Endodermal cell (in vitro differentiated cells): ENCODE measurements around the gene MAN2A2. TPM values are rescaled to one million over a fixed set of nuclear protein-coding genes. Genes with fewer than 3 reads are reported as not detected.

Source experiments
- DNase-seq: peaks from one replicate; pipeline ENCODE4 v3.0.0-alpha.2; 2017
- H3K27ac ChIP-seq: 2 replicates; pipeline ENCODE4 v1.5.1; 2013; ENCODE audit warnings: mild to moderate bottlenecking, low read depth, low read length, moderate library complexity
- H3K27me3 ChIP-seq: 2 replicates; pipeline ENCODE4 v1.6.1; 2013; ENCODE audit warnings: mild to moderate bottlenecking, low read length, moderate library complexity; ENCODE audit not compliant: insufficient read depth, control insufficient read depth, poor library complexity, severe bottlenecking
- H3K36me3 ChIP-seq: 2 replicates; pipeline ENCODE4 v1.7.0; 2013; ENCODE audit warnings: mild to moderate bottlenecking, low read length, moderate library complexity; ENCODE audit not compliant: control insufficient read depth, insufficient read depth
- H3K4me1 ChIP-seq: one replicate; pipeline ENCODE4 v1.7.0; 2013; ENCODE audit warnings: low read length; ENCODE audit not compliant: control insufficient read depth, insufficient read depth
- H3K4me3 ChIP-seq: 2 replicates; pipeline ENCODE4 v1.5.1; 2013; ENCODE audit warnings: mild to moderate bottlenecking, low read length, moderate library complexity
- H3K9ac ChIP-seq: 2 replicates; pipeline ENCODE4 v1.6.1; 2013; ENCODE audit warnings: mild to moderate bottlenecking, low read length, moderate library complexity; ENCODE audit not compliant: poor library complexity, severe bottlenecking; ENCODE audit errors: extremely low read depth
- H3K9me3 ChIP-seq: 2 replicates; pipeline ENCODE4 v1.6.1; 2013; ENCODE audit warnings: mild to moderate bottlenecking, low read length, moderate library complexity; ENCODE audit not compliant: control insufficient read depth
- H3K27ac Mint-ChIP-seq: 2 replicates; pipeline ENCODE4 v1.8.0; 2020; ENCODE audit warnings: mixed read lengths
- H3K27me3 Mint-ChIP-seq: 2 replicates; pipeline ENCODE4 v1.8.0; 2021; ENCODE audit warnings: mild to moderate bottlenecking, mixed read lengths; ENCODE audit not compliant: insufficient read depth
- H3K36me3 Mint-ChIP-seq: 2 replicates; pipeline ENCODE4 v1.8.0; 2020; ENCODE audit warnings: low read depth, mixed read lengths
- H3K4me1 Mint-ChIP-seq: 2 replicates; pipeline ENCODE4 v1.8.0; 2020; ENCODE audit warnings: mixed read lengths
- H3K4me3 Mint-ChIP-seq: 2 replicates; pipeline ENCODE4 v1.8.0; 2020; ENCODE audit warnings: mild to moderate bottlenecking, moderate library complexity, mixed read lengths
- H3K9me3 Mint-ChIP-seq: 2 replicates; pipeline ENCODE4 v1.8.0; 2020; ENCODE audit warnings: mild to moderate bottlenecking, mixed read lengths
- CTCF ChIP-seq: fragments of 200-600 bp; sonication (generic); conservative IDR thresholded peaks from 2 replicates; pipeline ENCODE4 v1.5.0; 2021; ENCODE audit warnings: antibody characterized with exemption, mild to moderate bottlenecking
- WGBS, 2 experiments: methylation state at CpG; one replicate each; pipeline versions ENCODE4 v1.1.5 to v1.1.7; 2013; ENCODE audit warnings: missing lambda C conversion rate in 2 of 2, mixed read lengths in 1 of 2; ENCODE audit not compliant: insufficient coverage in 1 of 2, insufficient read length in 1 of 2; 5-methylcytosine and 5-hydroxymethylcytosine counted together
- total RNA-seq, 2 donors: library from RNA; stranded (reverse); fragmentation: NEBNext Ultra II Directional in 1 of 2; extraction: Animal tissue kit (Norgen Biotek cat#: 25700) in 1 of 2; gene quantifications; 2 replicates in 1 of 2; 3 replicates in 1 of 2; pipeline ENCODE4 v1.2.1, GENCODE V29; 2021

Gene MAN2A2
- total RNA-seq, 2 donors from 2014 or later = 41.0 to 62.9 TPM

GRCh38 chr15:90905306-90906180 is 2.4 kb downstream of the MAN2A2 start:
- Mint-ChIP-seq H3K4me3 (no peak overlapping the region), H3K27ac (no peak overlapping the region), H3K27me3 (no peaks in the 10 kb centered on the region), H3K9me3 (no peaks in the 10 kb centered on the region), H3K36me3 (peaks cover 35% of the 10 kb centered on the region), H3K4me1 (peaks cover 15% of the 10 kb centered on the region)
- no peak overlapping the region for H3K4me3 ChIP-seq
- WGBS, 2 experiments = 93 to 95% methylated on average over 18 to 28 of the region's 28 CpGs
- peaks cover 42% of the 10 kb centered on the region for H3K36me3 ChIP-seq
- no peak for DNase-seq
- no peak overlapping the region for H3K27ac ChIP-seq
- H3K9me3 ChIP-seq = no peaks in the 10 kb centered on the region
- H3K9ac ChIP-seq = no peak overlapping the region
- no peak for TF ChIP-seq CTCF
- peaks cover 7% of the 10 kb centered on the region for H3K4me1 ChIP-seq
- no peaks in the 10 kb centered on the region for H3K27me3 ChIP-seq

GRCh38 chr15:90906181-90906849 is 3.2 kb downstream of the MAN2A2 start:
- Mint-ChIP-seq H3K27me3 (no peaks in the 10 kb centered on the region), H3K9me3 (no peaks in the 10 kb centered on the region), H3K4me1 (peaks cover 13% of the 10 kb centered on the region), H3K4me3 (no peak overlapping the region), H3K36me3 (peaks cover 36% of the 10 kb centered on the region), H3K27ac (no peak overlapping the region)
- Histone ChIP-seq H3K4me1 (peaks cover 7% of the 10 kb centered on the region), H3K4me3 (no peak overlapping the region), H3K9me3 (no peaks in the 10 kb centered on the region), H3K9ac (no peak overlapping the region), H3K36me3 (peaks cover 47% of the 10 kb centered on the region), H3K27me3 (no peaks in the 10 kb centered on the region), H3K27ac (no peak overlapping the region)
- DNase-seq = no peak
- WGBS, 2 experiments = 94 to 96% methylated on average over 8 to 11 of the region's 11 CpGs
- no peak for TF ChIP-seq CTCF

GRCh38 chr15:90907051-90907660 is 4.1 kb downstream of the MAN2A2 start:
- Histone ChIP-seq H3K4me1 (peaks cover 7% of the 10 kb centered on the region), H3K27me3 (no peaks in the 10 kb centered on the region), H3K9ac (no peak overlapping the region), H3K9me3 (no peaks in the 10 kb centered on the region), H3K36me3 (peaks cover 48% of the 10 kb centered on the region), H3K27ac (no peak overlapping the region), H3K4me3 (no peak overlapping the region)
- H3K9me3 Mint-ChIP-seq = no peaks in the 10 kb centered on the region
- no peaks in the 10 kb centered on the region for H3K27me3 Mint-ChIP-seq
- peaks cover 36% of the 10 kb centered on the region for H3K36me3 Mint-ChIP-seq
- DNase-seq = no peak
- WGBS, 2 experiments = 88 to 89% methylated on average over 12 to 15 of the region's 15 CpGs
- peaks cover 5% of the 10 kb centered on the region for H3K4me1 Mint-ChIP-seq
- H3K27ac Mint-ChIP-seq = no peak overlapping the region
- TF ChIP-seq CTCF = no peak
- H3K4me3 Mint-ChIP-seq = no peak overlapping the region
